HEK293 (cell line): ENCODE measurements around the gene C4orf50.

Experiments used
- CTCF ChIA-PET: fragments of 350-600 bp; formaldehyde crosslinking; extraction: SDS; loops from one replicate; lab custom pipeline; 2021; ENCODE audit warnings: antibody characterized with exemption; lab: Yijun Ruan, JAX
- POLR2A ChIA-PET: fragments of 300-600 bp; formaldehyde crosslinking; extraction: SDS; loops from one replicate; lab custom pipeline; 2020; ENCODE audit warnings: antibody characterized with exemption, inconsistent platforms; lab: Yijun Ruan, JAX
- H3K27ac ChIP-seq: fragments of 200-500 bp; sonication (Bioruptor generic); 2 replicates; pipeline ENCODE4 v1.5.1; 2014; ENCODE audit warnings: low read depth, low read length, control low read depth, inconsistent platforms; ENCODE audit errors: extremely low read depth
- H3K36me3 ChIP-seq, 2 experiments: fragments of 200-500 bp in 1 of 2; sonication (Bioruptor generic) in 1 of 2; 1 replicate in 1 of 2; 2 replicates in 1 of 2; pipeline ENCODE4 v1.5.1; 2014 to 2017; ENCODE audit warnings: inconsistent platforms in 2 of 2, low read length in 2 of 2; ENCODE audit not compliant: control insufficient read depth in 2 of 2, insufficient read depth in 1 of 2
- H3K4me1 ChIP-seq: fragments of 200-500 bp; sonication (Bioruptor generic); 2 replicates; pipeline ENCODE4 v1.5.1; 2014; ENCODE audit warnings: mild to moderate bottlenecking, low read length, inconsistent platforms; ENCODE audit not compliant: control insufficient read depth, insufficient read depth
- H3K4me3 ChIP-seq: 2 replicates; pipeline ENCODE4 v1.5.1; 2011; ENCODE audit warnings: low read depth, mild to moderate bottlenecking, control low read depth, low read length, moderate library complexity
- H3K9me3 ChIP-seq: fragments of 200-500 bp; sonication (Bioruptor generic); 2 replicates; pipeline ENCODE4 v1.5.1; 2014; ENCODE audit warnings: low read depth, low read length, inconsistent platforms; ENCODE audit not compliant: control insufficient read depth, insufficient read depth
- BCL11B ChIP-seq: fragments of 450-650 bp; formaldehyde crosslinking; IDR thresholded peaks from 2 replicates; pipeline ENCODE4 v1.5.1; 2016; ENCODE audit warnings: low read depth, missing biosample characterization, missing genetic modification characterization
- ELK4 ChIP-seq: IDR thresholded peaks from 2 replicates; pipeline ENCODE4 v1.6.1; 2011; ENCODE audit warnings: mild to moderate bottlenecking, low read depth, low read length, borderline replicate concordance
- GLI4 ChIP-seq: fragments of 450-650 bp; formaldehyde crosslinking; IDR thresholded peaks from 2 replicates; pipeline ENCODE4 v1.5.1; 2016; ENCODE audit warnings: missing biosample characterization, missing genetic modification characterization
- KLF8 ChIP-seq: fragments of 450-650 bp; formaldehyde crosslinking; IDR thresholded peaks from 2 replicates; pipeline ENCODE4 v1.5.1; 2016; ENCODE audit warnings: missing biosample characterization, missing genetic modification characterization
- REST ChIP-seq: fragments of 450-650 bp; formaldehyde crosslinking; IDR thresholded peaks from 2 replicates; pipeline ENCODE4 v1.5.1; 2016; ENCODE audit warnings: missing biosample characterization, missing genetic modification characterization
- SALL2 ChIP-seq: fragments of 450-650 bp; formaldehyde crosslinking; IDR thresholded peaks from 2 replicates; pipeline ENCODE4 v1.5.0; 2017; ENCODE audit warnings: missing biosample characterization, mild to moderate bottlenecking, missing genetic modification characterization, borderline replicate concordance
- SCRT2 ChIP-seq: fragments of 450-650 bp; formaldehyde crosslinking; IDR thresholded peaks from 2 replicates; pipeline ENCODE4 v1.5.1; 2016; ENCODE audit warnings: missing biosample characterization, missing genetic modification characterization
- SP2 ChIP-seq: fragments of 450-650 bp; formaldehyde crosslinking; IDR thresholded peaks from 2 replicates; pipeline ENCODE4 v1.5.1; 2016; ENCODE audit warnings: missing biosample characterization, missing genetic modification characterization
- TCF7L2 ChIP-seq: IDR thresholded peaks from 2 replicates; pipeline ENCODE4 v1.6.1; 2011; ENCODE audit warnings: low read depth, mild to moderate bottlenecking, inconsistent platforms, low read length, moderate library complexity, borderline replicate concordance
- YY2 ChIP-seq: fragments of 450-650 bp; formaldehyde crosslinking; IDR thresholded peaks from 2 replicates; pipeline ENCODE4 v1.5.1; 2016; ENCODE audit warnings: missing biosample characterization, missing genetic modification characterization
- ZFP3 ChIP-seq: fragments of 450-650 bp; formaldehyde crosslinking; IDR thresholded peaks from 2 replicates; pipeline ENCODE4 v1.5.1; 2016; ENCODE audit warnings: low read depth, missing biosample characterization, missing genetic modification characterization
- ZNF184 ChIP-seq: fragments of 450-650 bp; IDR thresholded peaks from 2 replicates; pipeline ENCODE4 v1.5.1; 2018; ENCODE audit warnings: missing biosample characterization, mild to moderate bottlenecking, missing genetic modification characterization
- ZNF202 ChIP-seq: fragments of 450-650 bp; formaldehyde crosslinking; IDR thresholded peaks from 2 replicates; pipeline ENCODE4 v1.5.1; 2016; ENCODE audit warnings: missing biosample characterization, missing genetic modification characterization, borderline replicate concordance
- ZNF473 ChIP-seq: fragments of 450-650 bp; formaldehyde crosslinking; IDR thresholded peaks from 2 replicates; pipeline ENCODE4 v1.5.1; 2017; ENCODE audit warnings: missing biosample characterization, missing genetic modification characterization
- ZNF518A ChIP-seq: fragments of 450-650 bp; formaldehyde crosslinking; conservative IDR thresholded peaks from 2 replicates; pipeline ENCODE4 v1.5.1; 2016; ENCODE audit warnings: low read depth, missing biosample characterization, missing genetic modification characterization
- ZNF521 ChIP-seq: fragments of 450-650 bp; formaldehyde crosslinking; IDR thresholded peaks from 2 replicates; pipeline ENCODE4 v1.5.1; 2017; ENCODE audit warnings: missing biosample characterization, mild to moderate bottlenecking, missing genetic modification characterization
- ZNF571 ChIP-seq: fragments of 450-650 bp; formaldehyde crosslinking; IDR thresholded peaks from 2 replicates; pipeline ENCODE4 v1.5.0; 2017; ENCODE audit warnings: missing biosample characterization, missing genetic modification characterization
- TF ChIP-seq, protein P1 (sequence below): fragments of 450-650 bp; formaldehyde crosslinking; IDR thresholded peaks from 2 replicates; pipeline ENCODE4 v1.5.1; 2016; ENCODE audit warnings: missing biosample characterization, missing genetic modification characterization
- TF ChIP-seq, protein P2 (sequence below): fragments of 450-650 bp; formaldehyde crosslinking; IDR thresholded peaks from 2 replicates; pipeline ENCODE4 v1.5.1; 2016; ENCODE audit warnings: missing biosample characterization, missing genetic modification characterization
- TF ChIP-seq, protein P3 (sequence below): fragments of 450-650 bp; formaldehyde crosslinking; IDR thresholded peaks from 2 replicates; pipeline ENCODE4 v1.5.1; 2016; ENCODE audit warnings: missing biosample characterization, missing genetic modification characterization

C4orf50 gene

DNA sequence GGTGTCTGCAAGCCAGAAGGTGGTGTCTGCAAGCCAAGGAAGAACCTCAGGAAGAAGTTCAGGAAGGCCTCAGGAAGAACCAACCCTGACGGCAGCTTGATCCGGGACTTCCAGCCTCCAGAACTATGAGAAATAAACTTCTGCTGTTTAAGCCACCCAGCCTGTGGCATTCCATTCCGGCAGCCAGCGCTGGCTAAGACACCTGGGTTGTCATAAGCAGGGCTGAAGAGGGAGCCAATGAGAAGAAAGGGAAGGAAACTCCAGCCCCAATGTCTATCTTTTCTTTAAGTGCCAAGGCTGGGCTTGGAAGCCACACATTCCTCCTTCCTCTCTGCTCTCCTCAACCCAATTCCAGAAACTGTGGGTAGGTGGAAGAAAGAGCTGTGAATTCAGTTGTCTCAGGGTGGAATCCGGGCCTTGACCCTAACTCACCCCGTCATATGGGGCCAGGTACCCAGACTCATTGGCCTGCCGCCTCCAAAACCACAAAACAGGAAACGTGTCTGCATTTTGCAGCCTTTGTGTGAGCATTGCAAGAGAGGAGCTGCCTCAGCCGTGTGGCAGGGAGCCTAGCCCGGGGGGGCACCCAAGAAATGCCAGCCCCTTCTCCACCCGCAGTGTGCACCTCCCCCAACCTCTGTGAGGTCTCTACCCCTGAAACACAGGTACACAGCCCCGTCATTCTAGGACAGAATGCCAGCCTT lies 152.2 kb downstream of the C4orf50 start:
- ChIA-PET CTCF (interaction anchor here (0.6 kb wide), 1 partner anchor 406 kb away, joined by 3 read pairs; no protein-coding TSS in a partner anchor), POLR2A (no interaction called here)
- H3K27ac ChIP-seq, result no peak overlapping the region
- TF ChIP-seq SCRT2 (tag by site-specific recombination) (no peak), GLI4 (tag by site-specific recombination) (no peak), ZNF184 (tag by site-specific recombination) (no peak), KLF8 (no peak), ZNF473 (tag by site-specific recombination) (no peak), YY2 (tag by site-specific recombination) (no peak), ZNF202 (tag by site-specific recombination) (no peak), REST (tag by site-specific recombination) (no peak), ELK4 (no peak), SP2 (no peak), ZNF521 (no peak), TCF7L2 (no peak), SALL2 (tag by site-specific recombination) (no peak), ZFP3 (tag by site-specific recombination) (no peak), BCL11B (tag by site-specific recombination) (no peak), ZNF571 (tag by site-specific recombination) (no peak), ZNF518A (tag by site-specific recombination) (no peak)
- TF ChIP-seq, protein P1, sequence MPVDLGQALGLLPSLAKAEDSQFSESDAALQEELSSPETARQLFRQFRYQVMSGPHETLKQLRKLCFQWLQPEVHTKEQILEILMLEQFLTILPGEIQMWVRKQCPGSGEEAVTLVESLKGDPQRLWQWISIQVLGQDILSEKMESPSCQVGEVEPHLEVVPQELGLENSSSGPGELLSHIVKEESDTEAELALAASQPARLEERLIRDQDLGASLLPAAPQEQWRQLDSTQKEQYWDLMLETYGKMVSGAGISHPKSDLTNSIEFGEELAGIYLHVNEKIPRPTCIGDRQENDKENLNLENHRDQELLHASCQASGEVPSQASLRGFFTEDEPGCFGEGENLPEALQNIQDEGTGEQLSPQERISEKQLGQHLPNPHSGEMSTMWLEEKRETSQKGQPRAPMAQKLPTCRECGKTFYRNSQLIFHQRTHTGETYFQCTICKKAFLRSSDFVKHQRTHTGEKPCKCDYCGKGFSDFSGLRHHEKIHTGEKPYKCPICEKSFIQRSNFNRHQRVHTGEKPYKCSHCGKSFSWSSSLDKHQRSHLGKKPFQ (tag by site-specific recombination), result no peak
- TF ChIP-seq, protein P2, sequence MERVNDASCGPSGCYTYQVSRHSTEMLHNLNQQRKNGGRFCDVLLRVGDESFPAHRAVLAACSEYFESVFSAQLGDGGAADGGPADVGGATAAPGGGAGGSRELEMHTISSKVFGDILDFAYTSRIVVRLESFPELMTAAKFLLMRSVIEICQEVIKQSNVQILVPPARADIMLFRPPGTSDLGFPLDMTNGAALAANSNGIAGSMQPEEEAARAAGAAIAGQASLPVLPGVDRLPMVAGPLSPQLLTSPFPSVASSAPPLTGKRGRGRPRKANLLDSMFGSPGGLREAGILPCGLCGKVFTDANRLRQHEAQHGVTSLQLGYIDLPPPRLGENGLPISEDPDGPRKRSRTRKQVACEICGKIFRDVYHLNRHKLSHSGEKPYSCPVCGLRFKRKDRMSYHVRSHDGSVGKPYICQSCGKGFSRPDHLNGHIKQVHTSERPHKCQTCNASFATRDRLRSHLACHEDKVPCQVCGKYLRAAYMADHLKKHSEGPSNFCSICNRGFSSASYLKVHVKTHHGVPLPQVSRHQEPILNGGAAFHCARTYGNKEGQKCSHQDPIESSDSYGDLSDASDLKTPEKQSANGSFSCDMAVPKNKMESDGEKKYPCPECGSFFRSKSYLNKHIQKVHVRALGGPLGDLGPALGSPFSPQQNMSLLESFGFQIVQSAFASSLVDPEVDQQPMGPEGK (tag by site-specific recombination), result no peak
- TF ChIP-seq, protein P3, sequence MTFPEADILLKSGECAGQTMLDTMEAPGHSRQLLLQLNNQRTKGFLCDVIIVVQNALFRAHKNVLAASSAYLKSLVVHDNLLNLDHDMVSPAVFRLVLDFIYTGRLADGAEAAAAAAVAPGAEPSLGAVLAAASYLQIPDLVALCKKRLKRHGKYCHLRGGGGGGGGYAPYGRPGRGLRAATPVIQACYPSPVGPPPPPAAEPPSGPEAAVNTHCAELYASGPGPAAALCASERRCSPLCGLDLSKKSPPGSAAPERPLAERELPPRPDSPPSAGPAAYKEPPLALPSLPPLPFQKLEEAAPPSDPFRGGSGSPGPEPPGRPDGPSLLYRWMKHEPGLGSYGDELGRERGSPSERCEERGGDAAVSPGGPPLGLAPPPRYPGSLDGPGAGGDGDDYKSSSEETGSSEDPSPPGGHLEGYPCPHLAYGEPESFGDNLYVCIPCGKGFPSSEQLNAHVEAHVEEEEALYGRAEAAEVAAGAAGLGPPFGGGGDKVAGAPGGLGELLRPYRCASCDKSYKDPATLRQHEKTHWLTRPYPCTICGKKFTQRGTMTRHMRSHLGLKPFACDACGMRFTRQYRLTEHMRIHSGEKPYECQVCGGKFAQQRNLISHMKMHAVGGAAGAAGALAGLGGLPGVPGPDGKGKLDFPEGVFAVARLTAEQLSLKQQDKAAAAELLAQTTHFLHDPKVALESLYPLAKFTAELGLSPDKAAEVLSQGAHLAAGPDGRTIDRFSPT, result no peak
- no peak overlapping the region for H3K4me3 ChIP-seq
- no peaks in the 10 kb centered on the region for H3K9me3 ChIP-seq
- H3K4me1 ChIP-seq, result no peaks in the 10 kb centered on the region
- no peaks in the 10 kb centered on the region for H3K36me3 ChIP-seq
